HG03159 (cell line): ENCODE data around the gene GRIK2.
A peak's percentile ranks its signal among the peaks of the same experiment; 100 is the strongest.

Experiments
- ATAC-seq: cut with Tn5 transposase; IDR thresholded peaks from one replicate; pipeline ENCODE4 v1.9.1; 2021; ENCODE audit warnings: mild to moderate bottlenecking, moderate library complexity; ENCODE audit not compliant: unreplicated experiment

GRIK2 gene

DNA sequence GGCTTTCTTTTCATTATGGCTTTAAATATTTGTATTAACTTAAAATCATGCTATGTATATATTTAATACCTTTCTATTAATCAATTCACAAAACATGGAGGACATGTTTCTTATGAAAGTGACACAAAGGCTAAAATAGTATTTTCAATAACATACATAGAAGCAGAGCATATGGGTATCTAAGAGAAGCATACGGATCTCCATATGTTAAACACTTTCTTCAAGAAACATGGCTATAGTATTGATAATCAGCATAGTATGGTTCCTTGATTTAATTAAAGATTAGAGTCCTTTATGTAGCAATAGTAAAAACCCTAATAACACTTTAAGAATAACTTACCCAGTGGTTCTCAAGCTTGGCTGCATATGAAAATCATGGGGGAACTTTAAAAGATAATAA lies 58.5 kb downstream of the GRIK2 start:
- ATAC-seq: no peak

DNA sequence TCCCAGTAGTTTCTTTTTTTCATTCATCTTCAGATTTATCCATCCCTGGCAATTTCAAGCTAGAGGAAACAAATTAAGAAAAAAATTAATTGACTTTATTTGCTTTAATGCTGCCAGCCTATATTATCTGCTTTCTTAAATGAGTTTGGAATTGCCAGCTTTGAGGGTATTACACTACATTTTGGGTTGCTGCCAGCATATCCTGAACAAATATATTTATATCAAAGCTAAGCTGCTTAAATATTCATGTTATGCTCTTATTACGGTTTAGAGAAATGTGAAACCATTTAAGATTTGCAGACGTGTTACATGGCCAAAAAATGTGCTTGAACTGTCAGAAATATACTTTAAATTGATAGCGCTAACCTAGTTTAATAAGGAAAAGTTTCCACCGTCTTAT lies 59.7 kb downstream of the GRIK2 start:
- no peak for ATAC-seq

DNA sequence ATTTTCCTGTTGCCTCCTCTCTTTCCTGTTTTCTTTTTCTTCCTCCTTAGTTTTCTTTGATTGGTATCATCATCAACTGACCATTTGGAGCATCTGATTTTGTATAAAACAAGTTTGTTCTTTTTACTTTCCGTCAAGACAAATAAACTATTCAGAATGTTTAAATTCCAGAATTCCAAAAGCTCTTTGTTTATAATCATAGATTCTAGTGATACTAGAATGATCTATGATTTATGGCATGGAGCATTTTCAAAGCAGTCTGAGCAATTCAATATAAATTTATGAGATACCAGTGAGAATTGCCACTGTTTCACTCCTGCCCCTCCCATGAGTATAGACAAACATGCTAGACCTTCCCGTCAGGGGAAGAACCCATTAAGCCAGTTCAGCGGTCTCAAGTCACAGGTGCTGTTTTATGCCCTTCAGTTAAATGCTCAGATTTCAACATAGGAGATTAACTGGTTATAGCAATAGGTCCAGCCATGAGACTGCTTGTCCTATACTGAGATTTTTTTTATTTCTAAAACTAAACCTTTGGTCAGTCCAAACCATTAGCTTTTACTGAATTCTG lies 60.7 kb downstream of the GRIK2 start:
- ATAC-seq: no peak

DNA sequence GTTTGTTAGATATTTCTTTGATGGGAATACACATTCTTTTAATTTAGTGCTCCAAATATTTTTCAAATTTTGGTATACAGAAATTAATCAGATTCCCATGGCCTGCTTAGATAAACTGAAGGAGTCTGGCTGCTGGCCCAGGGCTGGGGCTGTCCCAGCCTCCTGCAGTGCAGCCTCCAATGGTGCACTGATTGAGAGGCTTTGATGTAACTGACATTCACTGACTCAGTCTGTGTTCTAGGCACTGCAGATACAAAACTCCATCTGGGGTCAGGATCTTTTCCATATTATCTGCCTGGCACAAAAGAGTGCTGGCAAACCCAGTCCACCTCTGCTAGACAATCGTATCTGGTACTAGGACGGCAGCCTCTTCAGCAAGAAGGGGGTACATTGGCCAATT lies 64.8 kb downstream of the GRIK2 start:
- no peak for ATAC-seq

DNA sequence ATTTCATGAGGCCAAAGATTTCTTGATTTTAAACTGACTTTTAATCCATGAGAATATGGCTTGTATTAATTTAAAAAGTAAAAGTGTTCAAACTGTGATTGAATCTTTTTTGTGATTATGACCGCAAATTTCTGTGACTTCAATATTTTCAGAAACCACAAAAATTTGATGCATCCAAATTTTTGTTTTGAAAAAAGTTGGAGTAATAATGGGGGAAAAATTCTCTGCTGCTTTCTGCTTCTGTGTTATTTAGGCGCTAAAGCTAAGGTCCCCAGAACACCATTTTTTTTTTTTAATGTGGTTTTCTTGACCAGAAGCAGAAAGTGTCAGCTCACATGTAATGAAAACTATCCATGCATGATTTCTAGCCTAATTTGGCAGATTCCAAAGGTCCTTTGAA lies 65.3 kb downstream of the GRIK2 start:
- ATAC-seq: no peak

GRCh38 chr6:101462576-101462975 lies 69.1 kb downstream of the GRIK2 start:
- no peak for ATAC-seq

DNA sequence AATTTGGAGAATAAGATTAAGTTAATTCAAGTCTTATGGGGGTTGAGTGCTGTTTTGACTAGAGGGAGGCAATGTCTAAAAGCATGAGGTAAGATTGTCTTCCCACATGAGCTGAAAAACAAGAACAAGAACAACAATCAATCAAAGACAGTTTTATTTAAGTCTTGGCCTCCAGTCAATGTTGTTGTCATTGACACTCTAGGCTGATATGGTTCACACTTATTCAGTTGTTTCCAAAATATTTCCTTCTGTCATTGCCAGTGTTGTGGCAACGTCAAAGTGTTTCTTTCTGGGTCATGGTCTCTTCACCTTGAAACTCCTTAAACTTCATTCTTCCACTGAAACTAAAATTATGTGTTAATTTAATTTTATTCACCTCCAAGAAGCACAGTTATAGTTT lies 72.4 kb downstream of the GRIK2 start:
- ATAC-seq: no peak

DNA sequence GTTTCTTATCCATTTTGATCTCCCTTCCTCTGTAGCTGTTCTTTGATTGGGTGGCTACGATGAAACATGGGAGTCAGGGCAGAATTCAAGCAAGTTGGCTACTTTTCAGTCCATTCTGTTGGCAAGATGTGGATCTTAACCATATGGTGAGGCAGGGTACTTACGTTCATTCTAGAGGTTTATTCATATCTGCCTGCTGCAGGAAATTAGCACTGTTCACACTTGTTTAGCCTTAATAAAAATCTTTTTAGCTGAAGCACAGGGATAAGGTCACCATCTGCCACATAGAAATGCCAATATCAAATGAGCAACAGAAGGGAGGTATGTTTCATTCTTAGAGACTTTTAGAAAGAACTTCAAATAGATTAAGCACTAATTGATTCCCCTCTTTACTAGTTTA lies 83.9 kb downstream of the GRIK2 start:
- no peak for ATAC-seq

DNA sequence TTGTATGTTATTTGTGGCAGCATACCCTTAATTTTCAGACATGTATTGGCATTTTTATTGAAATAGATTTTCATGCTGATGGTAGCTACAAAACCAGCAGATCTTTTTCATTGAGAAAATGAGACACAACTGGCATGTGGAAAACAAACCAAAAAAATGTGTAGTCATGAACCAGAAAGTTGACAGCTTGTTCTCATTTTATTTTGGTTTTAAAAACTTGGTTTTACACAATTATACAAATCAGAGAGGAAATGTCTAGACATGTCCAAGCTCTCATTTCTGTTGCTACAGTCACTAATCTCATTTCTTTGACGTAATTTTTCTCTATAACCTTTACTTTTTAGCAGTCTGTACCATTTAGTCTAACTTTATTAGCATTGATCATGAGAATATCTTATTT lies 85.4 kb downstream of the GRIK2 start:
- ATAC-seq: no peak

DNA sequence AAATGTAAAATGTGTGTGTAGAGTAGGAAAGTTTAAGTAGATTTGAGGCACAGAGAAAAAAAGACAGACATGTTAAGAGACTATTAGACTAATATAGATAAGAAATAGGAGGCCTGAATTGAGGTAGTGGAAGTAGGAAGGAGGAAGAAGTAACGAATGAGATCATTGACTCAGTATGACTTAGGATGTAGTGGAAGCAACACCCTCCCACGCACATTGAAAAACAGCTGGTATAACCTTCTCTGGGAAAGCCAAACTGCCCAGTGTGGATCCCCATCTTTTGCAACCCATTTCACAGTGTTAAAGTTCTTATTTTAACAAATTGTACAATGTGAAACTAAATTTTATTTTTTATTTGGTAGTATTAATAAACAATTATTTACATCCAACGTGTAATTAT lies 89.1 kb downstream of the GRIK2 start:
- ATAC-seq: no peak

GRCh38 chr6:101484781-101485180 lies 91.3 kb downstream of the GRIK2 start:
- no peak for ATAC-seq

DNA sequence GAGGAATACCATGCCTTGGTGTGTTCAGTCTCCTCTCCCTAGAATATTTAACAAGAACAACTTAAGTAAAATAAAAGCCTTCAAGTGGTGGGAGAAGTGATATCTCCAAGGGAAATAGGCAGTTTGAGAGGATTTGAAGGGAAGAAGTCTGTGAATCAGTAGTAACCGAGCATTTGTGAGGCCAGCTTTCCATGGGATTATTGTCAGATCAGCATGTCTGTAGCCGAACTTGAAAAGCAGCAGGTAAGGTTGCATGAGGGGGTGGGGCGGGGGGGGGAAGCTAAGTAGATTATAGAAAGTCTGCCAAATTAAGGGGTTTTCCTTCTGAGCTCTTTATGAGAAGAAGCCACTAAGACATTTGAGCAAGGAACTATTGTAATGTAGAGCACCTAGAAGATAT lies 92.6 kb downstream of the GRIK2 start:
- no peak for ATAC-seq

GRCh38 chr6:101486726-101487125 lies 93.2 kb downstream of the GRIK2 start:
- no peak for ATAC-seq

DNA sequence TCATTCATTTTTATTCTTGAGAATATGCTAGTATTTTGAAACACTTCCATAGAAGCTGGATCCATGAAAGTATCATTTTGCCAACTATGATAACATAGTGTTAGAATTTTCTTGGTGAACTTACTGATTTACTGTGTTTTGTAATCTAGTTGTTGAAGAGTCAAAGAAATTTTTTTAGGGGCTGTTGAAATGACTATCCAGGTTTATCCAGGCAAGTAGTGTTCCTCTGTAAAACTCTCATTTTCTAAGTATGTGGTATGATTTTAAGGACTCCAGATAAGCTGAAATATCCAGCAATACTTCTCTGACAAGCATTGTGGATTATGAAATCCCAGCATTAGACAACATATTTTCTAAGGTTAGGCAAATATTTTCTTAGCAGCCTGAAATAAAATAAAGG lies 95.9 kb downstream of the GRIK2 start:
- ATAC-seq: no peak

DNA sequence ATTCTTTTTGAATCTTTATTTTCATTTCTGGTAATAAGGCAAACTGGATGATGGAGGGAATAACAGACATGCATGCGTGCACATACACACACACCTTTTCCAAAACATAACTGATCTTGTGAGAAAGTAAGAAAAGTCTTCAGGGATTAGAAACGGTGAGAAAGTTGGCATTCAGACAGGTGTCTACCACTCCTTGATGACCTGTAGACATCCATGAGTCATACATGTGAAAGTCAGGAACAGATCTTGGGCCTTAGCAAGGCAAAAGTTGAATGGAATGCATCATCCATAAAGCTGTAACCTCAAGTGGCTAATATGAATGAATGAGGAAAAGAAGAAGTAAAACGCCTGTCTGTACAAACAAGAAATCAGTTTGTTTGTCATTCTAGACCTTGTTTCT lies 97.3 kb downstream of the GRIK2 start:
- no peak for ATAC-seq

- ATAC-seq: no peak
Observed at GRCh38 chr6:101502818-101503217, 109.3 kb downstream of the GRIK2 start.

DNA sequence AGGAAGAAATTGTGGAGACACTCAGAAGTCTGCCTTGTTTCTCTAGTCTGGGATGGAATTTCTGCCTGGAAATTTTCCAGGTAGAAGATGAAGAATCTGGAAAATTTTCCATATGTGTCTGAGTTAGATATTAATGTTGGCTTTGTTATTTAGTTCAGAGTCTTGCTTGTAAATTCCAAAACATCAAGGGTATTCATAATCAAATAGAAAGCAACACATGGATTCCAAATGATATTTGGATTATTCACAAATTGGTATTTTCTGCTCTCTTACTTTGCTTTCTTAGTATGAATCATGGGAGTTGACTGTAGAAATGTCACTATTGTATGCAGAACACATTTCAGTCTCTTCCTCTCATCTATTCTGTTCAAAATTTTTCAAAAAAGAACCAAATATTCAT lies 116.0 kb downstream of the GRIK2 start:
- ATAC-seq: no peak

- no peak for ATAC-seq
Observed at GRCh38 chr6:101513181-101513580, 119.7 kb downstream of the GRIK2 start.

DNA sequence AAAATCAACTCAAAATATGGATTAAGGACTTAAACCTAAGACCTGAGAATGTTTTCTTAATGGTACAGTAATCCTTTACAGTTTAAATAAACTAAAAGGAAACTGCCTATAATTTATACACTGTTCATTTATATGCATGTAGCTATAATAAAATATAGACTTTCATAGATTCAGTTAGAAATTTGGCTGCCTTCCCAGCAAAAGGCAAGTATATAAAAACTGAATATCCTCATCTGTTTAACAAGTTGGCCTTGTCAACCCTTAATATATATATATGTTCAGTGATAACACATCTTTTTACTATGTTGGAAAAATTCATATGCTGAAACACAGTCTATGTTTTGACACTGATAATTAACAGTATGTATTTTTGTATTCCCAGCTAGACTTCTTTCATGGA lies 123.1 kb downstream of the GRIK2 start:
- no peak for ATAC-seq

- peak; percentile 65 for ATAC-seq
Observed at GRCh38 chr6:101517632-101518031, 124.1 kb downstream of the GRIK2 start.

GRCh38 chr6:101522254-101522653 lies 128.7 kb downstream of the GRIK2 start:
- no peak for ATAC-seq

- no peak for ATAC-seq
Observed at GRCh38 chr6:101527467-101527866, 134.0 kb downstream of the GRIK2 start.

- no peak for ATAC-seq
Observed at GRCh38 chr6:101528801-101529200, 135.3 kb downstream of the GRIK2 start.

GRCh38 chr6:101531538-101531937 lies 138.0 kb downstream of the GRIK2 start:
- no peak for ATAC-seq
